Left colon (tissue), 2 donors: ENCODE data around the gene ZNF525. TPM values are rescaled to one million over a fixed set of nuclear protein-coding genes. Genes with fewer than 3 reads are reported as not detected.
"Not testable (repeated sequence)": the region's sequence is repeated elsewhere in the genome, so short reads cannot be mapped to it uniquely, and the experiment has no call there.

Source experiments
- ATAC-seq: fragments of 200-7000 bp; cut with Tn5 transposase; one replicate; pipeline ENCODE4 v1.9.1; 2020; ENCODE audit warnings: mild to moderate bottlenecking, moderate library complexity
- DNase-seq, 2 donors: peaks; one replicate each; pipeline ENCODE4 v3.0.0-alpha.2; 2020
- intact Hi-C, 2 donors: fragments of 100-400 bp; cut with DNase I in 1 of 2; cut with micrococcal nuclease in 1 of 2; formaldehyde crosslinking; loops; one replicate each; pipeline versions ENCODE4 v1.11.2 to v1.14.0; 2022; cut with DNase I, micrococcal nuclease
- long read RNA-seq: library from polyadenylated mRNA; unstranded; transcript quantifications from one replicate; pipeline ENCODE4 v2.0.0, GENCODE V29; 2021
- total RNA-seq, 2 donors: library from RNA; stranded (reverse); fragmentation: NEBNext Ultra II Directional; extraction: Animal tissue kit (Norgen Biotek cat#: 25700); gene quantifications; one replicate each; pipeline ENCODE4 v1.2.1, GENCODE V29; 2021
- donor health status: DM: no; HTN: no; CAD: no.
- donor health status: DM: yes; HTN: yes; CAD: no.

The ZNF525 gene
- 1 to 10 TPM; 8.6 to 9.3 TPM for total RNA-seq
- long read RNA-seq = 0 reads

- intact Hi-C loops = no loop called here
- ATAC-seq (peak; percentile 100), DNase-seq (peak; percentile 90 to 97)
These were observed at the start of gene ZNF525 for GRCh38 chr19:53365134-53365898. ZNF525 (plus strand) TSS chr19:53365705; CDS start chr19:53372282, 6,577 bp downstream.

GRCh38 chr19:53328967-53329366, 36.5 kb upstream of the ZNF525 start:
- peak; percentile 16 to 47 for DNase-seq
- intact Hi-C loops = no loop called here
- no peak for ATAC-seq

- intact Hi-C loops = no loop called here
- no peak for ATAC-seq
- DNase-seq = no peak
These were observed 33.0 kb upstream of the ZNF525 start for GRCh38 chr19:53332484-53332883.

GRCh38 chr19:53333066-53333462, 32.4 kb upstream of the ZNF525 start:
- peak; percentile 36 to 62 for DNase-seq
- ATAC-seq = peak; percentile 46
- intact Hi-C loops = no loop called here

- peak; percentile 93 to 99 for DNase-seq
- peak; percentile 100 for ATAC-seq
- intact Hi-C loops = no loop called here
These were observed 31.7 kb upstream of the ZNF525 start, which contains the start of gene ZNF845 for GRCh38 chr19:53333463-53334449. ZNF845 (plus strand) TSS chr19:53333749; CDS start chr19:53341308, 7,559 bp downstream.

- ATAC-seq, intact Hi-C loops, DNase-seq: not testable (repeated sequence)
These were observed 21.1 kb upstream of the ZNF525 start for GRCh38 chr19:53344403-53344802.

GRCh38 chr19:53355739-53356138, 9.8 kb upstream of the ZNF525 start:
- ATAC-seq (no peak), DNase-seq (no peak)
- intact Hi-C loops = no loop called here

- intact Hi-C loops = no loop called here
- ATAC-seq (no peak), DNase-seq (no peak)
These were observed 7.5 kb upstream of the ZNF525 start for GRCh38 chr19:53357821-53358581.

GRCh38 chr19:53360056-53360455, 5.4 kb upstream of the ZNF525 start:
- intact Hi-C loops, DNase-seq, ATAC-seq: not testable (repeated sequence)

GRCh38 chr19:53365899-53366493, 491 bp downstream of the ZNF525 start:
- ATAC-seq (peak; percentile 62), DNase-seq (peak in 1 of 2 donors; percentile 57)
- intact Hi-C loops = no loop called here

GRCh38 chr19:53372196-53372595, 6.7 kb downstream of the ZNF525 start:
- intact Hi-C loops = no loop called here
- DNase-seq (no peak), ATAC-seq (no peak)

GRCh38 chr19:53374288-53374687, 8.8 kb downstream of the ZNF525 start:
- ATAC-seq = no peak
- intact Hi-C loops = no loop called here

GRCh38 chr19:53374743-53375142, 9.2 kb downstream of the ZNF525 start:
- DNase-seq (no peak), ATAC-seq (no peak)
- intact Hi-C loops = no loop called here

More at GRCh38 chr19:53374288-53374687, 8.8 kb downstream of the ZNF525 start:
- no peak for DNase-seq

- DNase-seq (no peak), ATAC-seq (no peak)
- intact Hi-C loops = no loop called here
These were observed 15.9 kb downstream of the ZNF525 start for GRCh38 chr19:53381376-53381775.

- DNase-seq (no peak), ATAC-seq (no peak)
- intact Hi-C loops = no loop called here
These were observed 22.7 kb downstream of the ZNF525 start for GRCh38 chr19:53388168-53388567.

GRCh38 chr19:53388904-53389303, 23.4 kb downstream of the ZNF525 start:
- intact Hi-C loops = no loop called here
- no peak for DNase-seq
- ATAC-seq = no peak

- intact Hi-C loops = no loop called here
- DNase-seq (no peak), ATAC-seq (no peak)
These were observed 24.1 kb downstream of the ZNF525 start for GRCh38 chr19:53389571-53389970.

GRCh38 chr19:53389978-53390377, 24.5 kb downstream of the ZNF525 start:
- no peak for DNase-seq
- intact Hi-C loops = no loop called here
- no peak for ATAC-seq
